ENCODE results near the gene TCAP. TPM values are rescaled to one million over a fixed set of nuclear protein-coding genes. Genes with fewer than 3 reads are reported as not detected.

The TCAP gene
- total RNA-seq, 1 experiment from 2014 or later, result 1.6 TPM

DNA sequence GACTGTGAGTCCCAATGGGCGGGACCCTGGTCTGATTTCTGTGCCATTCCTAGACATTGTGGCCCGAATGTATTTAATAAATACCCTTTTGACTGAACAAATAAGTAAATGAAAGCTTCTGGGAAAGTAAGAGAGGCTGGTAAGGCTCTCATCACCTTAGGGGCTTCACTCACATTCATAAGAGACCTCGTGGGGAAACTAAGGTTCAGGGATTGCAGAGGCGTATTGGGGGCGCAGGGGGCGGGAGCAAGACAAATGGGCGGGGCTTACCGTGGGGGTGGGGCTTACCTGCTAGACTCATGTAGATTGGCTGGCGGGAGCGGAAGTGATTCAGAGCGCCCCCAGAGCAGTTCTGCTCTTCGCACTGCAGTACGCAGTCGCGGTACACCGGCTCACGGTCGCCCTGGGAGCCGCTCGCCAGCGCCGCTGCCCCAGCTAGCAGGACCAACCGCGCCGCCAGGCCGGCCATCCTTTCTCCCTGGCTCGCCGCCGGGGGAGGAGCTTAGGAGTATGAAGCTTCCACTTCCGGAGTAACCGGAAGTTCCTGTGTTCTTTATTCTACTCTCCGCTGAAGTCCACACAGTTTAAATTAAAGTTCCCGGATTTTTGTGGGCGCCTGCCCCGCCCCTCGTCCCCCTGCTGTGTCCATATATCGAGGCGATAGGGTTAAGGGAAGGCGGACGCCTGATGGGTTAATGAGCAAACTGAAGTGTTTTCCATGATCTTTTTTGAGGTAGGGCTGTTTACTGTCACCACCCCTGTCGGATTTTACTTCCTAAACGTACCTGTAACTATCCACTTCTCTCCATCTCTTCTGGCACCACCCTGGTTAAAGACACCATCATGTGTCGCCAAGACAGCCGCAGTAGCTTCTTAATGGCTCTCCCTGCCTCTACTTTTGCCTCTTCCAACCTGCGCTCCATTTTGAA is 22.7 kb downstream of the TCAP start, which contains the start of gene PGAP3:
TSS of gene PGAP3 (minus strand) at position 512 of the 929 bp plus-strand sequence. CDS start at position 469, 43 bp downstream.
- no peaks in the 10 kb centered on the region; the same call in 1 of the 2 replicates for H3K36me3 ChIP-seq (ENCODE audit: control insufficient read depth, insufficient read depth, low read length)
- peak within 1 kb of the TSS; percentile 56 to 78 for H3K4me3 ChIP-seq (ENCODE audit: low read depth in 2 of 2, low read length in 2 of 2)
- peaks cover 4% of the 10 kb centered on the region; the same call in 1 of the 2 replicates for H3K9me3 ChIP-seq (ENCODE audit: control insufficient read depth, insufficient read depth, low read depth, low read length)
- TSS peak; percentile 99 for BruUV-seq (replicated peaks)
- ATAC-seq, result peak; percentile 98
- ChIA-PET CTCF (interaction anchor here (0.5 kb wide), 1 partner anchor 43 kb away, joined by 10 read pairs; the partner anchor contains the start of gene MIEN1), POLR2A (interaction anchor here (0.7 kb wide), 1 partner anchor 15 kb away, joined by 3 read pairs; no protein-coding TSS in a partner anchor)
- H3K27ac ChIP-seq (ENCODE audit: low read length), result peak within 1 kb of the TSS; percentile 83
- in situ Hi-C loops (cut with HindIII; ENCODE audit: low pct_unique_long_range_greater_than_20kb, low sequenced_read_pairs) (no loop called here), intact Hi-C loops (cut with micrococcal nuclease; ENCODE audit: unreplicated experiment) (no loop called here)
- DNase-seq (ENCODE audit: low read depth, low spot score), result peak; percentile 50
- no peaks in the 10 kb centered on the region for H3K27me3 ChIP-seq (ENCODE audit: control insufficient read depth, insufficient read depth, low read length)
- TF ChIP-seq TCF7L2 (IDR thresholded peaks at IDR 0.05; ENCODE audit: low read depth, low read length) (no peak), CTCF (IDR thresholded peaks at IDR 0.05) (no peak), SIN3A (IDR thresholded peaks at IDR 0.05; ENCODE audit: borderline replicate concordance, insufficient read depth, low read depth, low read length) (0 out of 2 replicates have a peak, but pooled peaks have one; percentile 30), POLR2AphosphoS5 (IDR thresholded peaks at IDR 0.05; ENCODE audit: low read depth, low read length) (peak; percentile 78)
- TF ChIP-seq, protein P1, sequence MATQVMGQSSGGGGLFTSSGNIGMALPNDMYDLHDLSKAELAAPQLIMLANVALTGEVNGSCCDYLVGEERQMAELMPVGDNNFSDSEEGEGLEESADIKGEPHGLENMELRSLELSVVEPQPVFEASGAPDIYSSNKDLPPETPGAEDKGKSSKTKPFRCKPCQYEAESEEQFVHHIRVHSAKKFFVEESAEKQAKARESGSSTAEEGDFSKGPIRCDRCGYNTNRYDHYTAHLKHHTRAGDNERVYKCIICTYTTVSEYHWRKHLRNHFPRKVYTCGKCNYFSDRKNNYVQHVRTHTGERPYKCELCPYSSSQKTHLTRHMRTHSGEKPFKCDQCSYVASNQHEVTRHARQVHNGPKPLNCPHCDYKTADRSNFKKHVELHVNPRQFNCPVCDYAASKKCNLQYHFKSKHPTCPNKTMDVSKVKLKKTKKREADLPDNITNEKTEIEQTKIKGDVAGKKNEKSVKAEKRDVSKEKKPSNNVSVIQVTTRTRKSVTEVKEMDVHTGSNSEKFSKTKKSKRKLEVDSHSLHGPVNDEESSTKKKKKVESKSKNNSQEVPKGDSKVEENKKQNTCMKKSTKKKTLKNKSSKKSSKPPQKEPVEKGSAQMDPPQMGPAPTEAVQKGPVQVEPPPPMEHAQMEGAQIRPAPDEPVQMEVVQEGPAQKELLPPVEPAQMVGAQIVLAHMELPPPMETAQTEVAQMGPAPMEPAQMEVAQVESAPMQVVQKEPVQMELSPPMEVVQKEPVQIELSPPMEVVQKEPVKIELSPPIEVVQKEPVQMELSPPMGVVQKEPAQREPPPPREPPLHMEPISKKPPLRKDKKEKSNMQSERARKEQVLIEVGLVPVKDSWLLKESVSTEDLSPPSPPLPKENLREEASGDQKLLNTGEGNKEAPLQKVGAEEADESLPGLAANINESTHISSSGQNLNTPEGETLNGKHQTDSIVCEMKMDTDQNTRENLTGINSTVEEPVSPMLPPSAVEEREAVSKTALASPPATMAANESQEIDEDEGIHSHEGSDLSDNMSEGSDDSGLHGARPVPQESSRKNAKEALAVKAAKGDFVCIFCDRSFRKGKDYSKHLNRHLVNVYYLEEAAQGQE (IDR thresholded peaks at IDR 0.05; ENCODE audit: insufficient read depth in 1 of 2, low read depth in 2 of 2, low read length in 1 of 2), result no peak
- 0 out of 2 replicates have a peak, but pooled peaks cover 3% of the 10 kb centered on the region for H3K4me1 ChIP-seq (ENCODE audit: control insufficient read depth, insufficient read depth, low read length)

GRCh38 chr17:39688475-39688835 is 23.3 kb downstream of the TCAP start:
- in situ Hi-C loops (cut with HindIII; ENCODE audit: low pct_unique_long_range_greater_than_20kb, low sequenced_read_pairs), result no loop called here
- no peak for ATAC-seq

More at GRCh38 chr17:39688475-39688835, 23.3 kb downstream of the TCAP start:
- POLR2A ChIA-PET, result no interaction called here
- H3K9me3 ChIP-seq (ENCODE audit: control insufficient read depth, insufficient read depth, low read depth, low read length), result peaks cover 4% of the 10 kb centered on the region; the same call in 1 of the 2 replicates
- CTCF ChIA-PET, result interaction anchor here (0.5 kb wide), 1 partner anchor 42 kb away, joined by 10 read pairs; the partner anchor contains the start of gene MIEN1
- BruUV-seq (replicated peaks), result no TSS peak
- intact Hi-C loops (cut with micrococcal nuclease; ENCODE audit: unreplicated experiment), result no loop called here
- peak overlapping the region; percentile 83 for H3K27ac ChIP-seq (ENCODE audit: low read length)
- H3K4me3 ChIP-seq (ENCODE audit: low read depth in 2 of 2, low read length in 2 of 2), result peak overlapping the region; percentile 56 to 78
- no peak for DNase-seq (ENCODE audit: low read depth, low spot score)
- H3K27me3 ChIP-seq (ENCODE audit: control insufficient read depth, insufficient read depth, low read length), result no peaks in the 10 kb centered on the region
- 0 out of 2 replicates have a peak, but pooled peaks cover 3% of the 10 kb centered on the region for H3K4me1 ChIP-seq (ENCODE audit: control insufficient read depth, insufficient read depth, low read length)
- H3K36me3 ChIP-seq (ENCODE audit: control insufficient read depth, insufficient read depth, low read length), result no peaks in the 10 kb centered on the region; the same call in 1 of the 2 replicates
- no peak for TF ChIP-seq TCF7L2 (IDR thresholded peaks at IDR 0.05; ENCODE audit: low read depth, low read length)
- no peak for TF ChIP-seq SIN3A (IDR thresholded peaks at IDR 0.05; ENCODE audit: borderline replicate concordance, insufficient read depth, low read depth, low read length)
